ENCODE data around the gene FBXW12.

The FBXW12 gene

DNA sequence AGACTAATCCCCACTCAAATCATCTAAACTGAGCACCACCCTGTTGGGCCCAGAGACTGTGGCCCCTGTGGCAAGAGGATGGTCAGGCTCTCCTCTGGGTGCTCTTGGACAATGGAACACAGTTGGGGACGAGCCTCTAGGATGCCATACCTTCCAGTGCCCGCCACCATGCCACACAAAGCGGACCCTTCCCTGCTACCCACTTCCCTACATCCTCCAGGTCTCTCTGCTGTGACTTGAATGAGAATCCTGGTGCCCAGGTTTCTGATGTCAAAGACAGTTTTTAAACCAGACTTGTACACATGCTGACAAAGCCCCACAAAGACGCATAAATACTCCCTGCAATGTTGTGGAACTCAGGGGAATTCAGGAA is 63.2 kb downstream of the FBXW12 start:
- DNase-seq (ENCODE audit: low read depth in 2 of 2), result no peak

DNA sequence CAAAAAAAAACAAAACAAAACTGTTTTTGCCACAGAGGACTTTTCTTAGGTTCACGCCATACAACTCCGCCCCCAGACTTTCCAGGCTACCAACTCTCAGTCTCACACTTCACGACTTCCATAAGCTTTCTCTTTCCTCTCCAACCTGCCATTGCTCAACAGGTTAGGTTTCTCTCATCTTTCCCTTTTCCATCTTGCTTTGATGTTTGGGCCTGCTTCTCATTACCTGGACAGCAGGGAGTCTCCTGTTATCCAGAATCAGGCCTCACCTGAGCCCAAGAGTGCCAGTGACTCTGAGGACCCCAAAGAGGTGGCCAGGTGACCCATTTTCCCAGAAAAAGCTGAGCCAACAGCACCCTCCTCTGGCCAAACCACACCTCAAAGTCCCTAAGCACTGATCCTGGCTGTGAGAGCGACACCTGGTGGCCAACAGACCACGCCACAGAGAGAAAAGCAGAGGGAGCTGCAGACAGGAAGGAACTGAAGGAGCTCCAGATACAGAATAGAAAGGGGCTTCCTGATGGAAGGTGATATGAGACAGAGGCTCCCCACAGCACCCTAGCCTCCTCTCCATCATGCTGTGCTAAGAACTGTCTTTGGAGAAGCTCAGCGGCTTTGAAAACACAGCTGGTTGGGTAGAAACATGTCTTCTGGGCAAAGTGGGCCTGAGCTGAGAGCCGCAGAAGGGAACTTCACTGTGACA is 63.9 kb downstream of the FBXW12 start:
- peak; percentile 76 to 82 for DNase-seq (ENCODE audit: low read depth in 2 of 2)

DNA sequence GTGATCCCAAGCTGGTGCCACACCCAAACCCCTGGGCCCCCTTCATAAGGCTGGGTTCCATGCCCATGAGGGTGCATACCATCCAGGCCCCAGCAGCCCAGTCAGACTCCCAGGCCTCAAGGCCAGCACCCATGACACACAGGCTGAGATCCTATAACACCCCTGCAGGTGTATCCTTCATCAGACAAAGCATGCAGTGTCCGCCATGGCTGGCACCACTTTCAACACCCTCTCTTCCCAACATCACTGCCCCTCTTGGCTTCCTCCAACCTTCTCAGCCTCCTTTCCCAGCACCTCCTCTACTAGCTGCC is 64.4 kb downstream of the FBXW12 start:
- no peak for DNase-seq (ENCODE audit: low read depth in 2 of 2)

DNA sequence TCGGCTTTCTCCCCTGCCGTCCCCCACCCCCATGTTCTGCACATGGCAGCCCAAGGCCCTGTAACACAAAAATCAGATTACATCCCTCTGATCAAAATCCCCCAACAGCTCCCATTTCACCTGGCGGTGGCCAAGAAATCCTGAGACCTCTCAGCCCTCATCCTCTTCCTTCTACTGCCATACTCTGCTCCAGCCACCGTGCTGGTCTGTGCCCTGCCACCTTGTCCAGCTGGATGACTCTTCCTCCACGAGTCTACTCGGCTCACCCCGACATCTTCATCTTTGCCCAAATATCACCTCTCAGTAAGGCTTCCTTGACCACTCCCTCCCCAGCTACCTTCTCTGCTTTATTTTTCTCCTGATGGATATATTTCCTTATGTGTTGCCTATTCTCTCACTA is 64.8 kb downstream of the FBXW12 start:
- DNase-seq (ENCODE audit: low read depth in 2 of 2), result no peak

DNA sequence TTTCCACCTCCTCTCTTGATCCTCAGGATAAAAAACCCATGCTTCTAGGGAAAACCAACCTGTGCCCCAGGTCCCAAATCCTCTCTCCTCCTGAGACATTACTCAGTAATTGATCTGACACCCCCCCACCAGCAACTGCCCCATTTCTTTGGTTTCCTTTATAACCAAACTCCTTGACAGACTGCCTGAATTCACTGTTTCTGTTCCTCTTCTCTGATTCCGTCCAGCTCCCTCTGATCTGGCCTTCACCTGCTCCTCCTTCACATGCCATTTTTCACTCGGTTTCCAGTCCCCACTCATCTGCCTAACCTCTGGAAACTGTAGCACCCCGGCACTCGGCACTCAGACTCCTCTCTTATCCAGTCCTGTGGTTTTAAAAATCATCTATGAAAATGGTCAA is 65.8 kb downstream of the FBXW12 start:
- no peak for DNase-seq (ENCODE audit: low read depth in 2 of 2)

DNA sequence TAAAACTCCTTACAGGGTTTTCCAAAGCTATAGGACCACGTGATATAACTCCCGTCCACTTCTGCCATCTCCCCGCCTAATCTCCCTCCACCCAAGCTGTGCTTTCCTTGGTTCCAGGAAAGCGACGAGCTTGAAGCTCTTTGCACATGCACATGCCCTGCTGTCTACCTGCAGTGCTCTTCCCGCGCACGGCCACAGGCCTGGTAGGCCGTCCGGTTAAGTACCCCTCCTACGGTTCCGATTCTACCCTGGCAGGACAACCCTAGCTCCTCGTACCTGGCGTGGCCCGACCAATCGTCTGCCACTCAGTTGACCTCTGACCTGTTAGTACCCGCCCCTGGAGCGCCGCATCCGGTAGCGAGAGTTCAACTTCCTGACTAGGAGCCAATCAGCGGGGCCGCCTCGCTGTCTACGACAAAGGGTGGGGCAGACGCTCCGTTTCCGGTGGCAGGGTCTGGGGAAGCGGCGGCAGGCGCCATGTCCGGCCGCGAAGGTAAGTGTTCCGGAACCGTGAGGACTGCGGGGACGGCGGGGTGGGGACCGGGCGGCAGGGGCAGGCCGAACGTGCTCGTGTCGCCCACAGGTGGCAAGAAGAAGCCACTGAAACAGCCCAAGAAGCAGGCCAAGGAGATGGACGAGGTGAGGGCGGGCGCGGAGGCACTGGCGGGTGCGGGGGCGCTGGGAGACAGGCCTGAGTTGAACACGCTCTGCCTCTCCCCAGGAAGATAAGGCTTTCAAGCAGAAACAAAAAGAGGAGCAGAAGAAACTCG is 68.0 kb downstream of the FBXW12 start, which contains the start of the genes CCDC51 and TMA7:
Gene CCDC51, minus strand, starts transcription at position 300 of the 770 bp plus-strand sequence. CDS start 4,991 bp downstream, outside the sequence.
Gene TMA7, plus strand, starts transcription at position 438 of the 770 bp plus-strand sequence. Its CDS starts 40 bp downstream, at position 478.
- DNase-seq (ENCODE audit: low read depth in 2 of 2), result peak; percentile 96 to 99

DNA sequence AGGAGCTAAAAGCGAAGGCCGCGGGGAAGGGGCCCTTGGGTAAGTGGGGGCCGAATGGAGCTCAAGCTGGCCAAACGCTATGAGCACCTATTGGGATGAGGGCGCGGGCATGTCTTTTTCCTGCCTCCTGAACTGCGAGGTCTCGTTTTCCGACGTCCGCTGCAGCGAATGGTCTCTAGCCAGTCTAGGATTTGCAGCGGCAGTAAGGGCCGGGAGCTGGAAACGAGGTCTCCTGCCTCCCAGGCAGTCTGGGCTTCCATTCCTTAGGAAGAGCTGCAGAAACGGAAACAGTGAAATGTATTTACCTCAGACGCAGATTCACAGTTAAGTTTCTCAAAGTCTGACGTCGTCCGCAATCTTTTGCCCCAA is 68.6 kb downstream of the FBXW12 start:
- no peak for DNase-seq (ENCODE audit: low read depth in 2 of 2)

DNA sequence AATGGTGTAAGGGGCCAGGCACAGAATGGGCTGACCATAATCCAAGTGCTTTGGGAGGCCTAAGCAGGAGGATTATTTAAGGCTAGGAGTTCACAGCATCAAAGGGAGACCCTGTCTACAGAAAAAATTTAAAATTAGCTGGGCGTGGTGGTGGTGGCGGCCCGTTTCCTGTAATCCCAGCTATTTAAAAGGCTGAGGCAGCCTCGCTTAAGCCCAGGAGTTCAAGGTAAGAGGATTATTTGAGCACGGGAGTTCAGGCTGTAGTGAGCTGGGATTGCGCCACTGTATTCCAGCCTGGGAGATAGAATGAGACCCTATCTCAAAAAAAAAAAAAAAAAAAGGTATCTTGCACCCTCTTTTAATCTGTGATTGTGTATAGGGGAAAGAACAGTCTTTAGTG is 69.9 kb downstream of the FBXW12 start:
- no peak for DNase-seq (ENCODE audit: low read depth in 2 of 2)

Data from stimulated activated CD4-positive, alpha-beta T cell treated with anti-CD3 and anti-CD28 coated beads, Interleukin-4, amount 100 ng/mL, for 48 hours (primary cell).